ENCODE measurements around the gene IGFL2. TPM values are rescaled to one million over a fixed set of nuclear protein-coding genes. Genes with fewer than 3 reads are reported as not detected.

Gene IGFL2
- total RNA-seq, 2 donors from 2014 or later, result 0.84 TPM; not detected in 1

- Histone ChIP-seq H3K27me3 (ENCODE audit: control insufficient read depth, insufficient read depth, low read length, poor library complexity, severe bottlenecking) (no peaks in the 10 kb centered on the region), H3K4me1 (ENCODE audit: control insufficient read depth, insufficient read depth, low read length) (no peaks in the 10 kb centered on the region), H3K36me3 (ENCODE audit: control insufficient read depth, insufficient read depth, low read length) (no peaks in the 10 kb centered on the region), H3K4me3 (ENCODE audit: low read length) (no peak overlapping the region), H3K9me3 (ENCODE audit: control insufficient read depth, low read length) (peaks cover 28% of the 10 kb centered on the region), H3K9ac (ENCODE audit: extremely low read depth, low read length, poor library complexity, severe bottlenecking) (no peak overlapping the region), H3K27ac (ENCODE audit: low read depth, low read length) (no peak overlapping the region)
- Mint-ChIP-seq H3K4me3 (no peak overlapping the region), H3K4me1 (no peaks in the 10 kb centered on the region), H3K9me3 (peaks cover 53% of the 10 kb centered on the region), H3K36me3 (ENCODE audit: low read depth) (no peaks in the 10 kb centered on the region), H3K27ac (no peak overlapping the region), H3K27me3 (ENCODE audit: insufficient read depth) (peaks cover 16% of the 10 kb centered on the region)
- 93% methylated on average over 15 to 16 of the region's 16 CpGs for WGBS, 2 experiments (ENCODE audit: insufficient coverage in 1 of 2, insufficient read length in 1 of 2)
- no peak for TF ChIP-seq CTCF (conservative IDR thresholded peaks at IDR 0.05)
- no peak for DNase-seq
Observed at GRCh38 chr19:46201454-46202310, 53.6 kb downstream of the IGFL2 start.

GRCh38 chr19:46202426-46202825 is 54.4 kb downstream of the IGFL2 start:
- WGBS, 2 experiments (ENCODE audit: insufficient coverage in 1 of 2, insufficient read length in 1 of 2), result 87 to 97% methylated on average over 3 to 4 of the region's 4 CpGs
- TF ChIP-seq CTCF (conservative IDR thresholded peaks at IDR 0.05), result no peak
- no peaks in the 10 kb centered on the region for H3K36me3 ChIP-seq (ENCODE audit: control insufficient read depth, insufficient read depth, low read length)
- no peak for DNase-seq
- Mint-ChIP-seq H3K27me3 (ENCODE audit: insufficient read depth) (peaks cover 12% of the 10 kb centered on the region), H3K4me3 (no peak overlapping the region), H3K4me1 (no peaks in the 10 kb centered on the region), H3K27ac (no peak overlapping the region), H3K36me3 (ENCODE audit: low read depth) (no peaks in the 10 kb centered on the region), H3K9me3 (peaks cover 57% of the 10 kb centered on the region)
- H3K9me3 ChIP-seq (ENCODE audit: control insufficient read depth, low read length), result peaks cover 32% of the 10 kb centered on the region
- H3K27me3 ChIP-seq (ENCODE audit: control insufficient read depth, insufficient read depth, low read length, poor library complexity, severe bottlenecking), result no peaks in the 10 kb centered on the region
- no peak overlapping the region for H3K27ac ChIP-seq (ENCODE audit: low read depth, low read length)
- no peak overlapping the region for H3K4me3 ChIP-seq (ENCODE audit: low read length)
- no peak overlapping the region for H3K9ac ChIP-seq (ENCODE audit: extremely low read depth, low read length, poor library complexity, severe bottlenecking)
- no peaks in the 10 kb centered on the region for H3K4me1 ChIP-seq (ENCODE audit: control insufficient read depth, insufficient read depth, low read length)

- peaks cover 32% of the 10 kb centered on the region for H3K9me3 ChIP-seq (ENCODE audit: control insufficient read depth, low read length)
- peaks cover 13% of the 10 kb centered on the region for H3K27me3 Mint-ChIP-seq (ENCODE audit: insufficient read depth)
- no peaks in the 10 kb centered on the region for H3K36me3 ChIP-seq (ENCODE audit: control insufficient read depth, insufficient read depth, low read length)
- H3K27ac ChIP-seq (ENCODE audit: low read depth, low read length), result no peak overlapping the region
- H3K9ac ChIP-seq (ENCODE audit: extremely low read depth, low read length, poor library complexity, severe bottlenecking), result no peak overlapping the region
- no peak overlapping the region for H3K4me3 Mint-ChIP-seq
- no peak overlapping the region for H3K27ac Mint-ChIP-seq
- no peaks in the 10 kb centered on the region for H3K4me1 Mint-ChIP-seq
- H3K36me3 Mint-ChIP-seq (ENCODE audit: low read depth), result no peaks in the 10 kb centered on the region
- no peak for TF ChIP-seq CTCF (conservative IDR thresholded peaks at IDR 0.05)
- no peaks in the 10 kb centered on the region for H3K27me3 ChIP-seq (ENCODE audit: control insufficient read depth, insufficient read depth, low read length, poor library complexity, severe bottlenecking)
- no peaks in the 10 kb centered on the region for H3K4me1 ChIP-seq (ENCODE audit: control insufficient read depth, insufficient read depth, low read length)
- H3K9me3 Mint-ChIP-seq, result peaks cover 59% of the 10 kb centered on the region
- DNase-seq, result no peak
- WGBS, 2 experiments (ENCODE audit: insufficient coverage in 1 of 2, insufficient read length in 1 of 2), result 91 to 94% methylated on average over 7 to 8 of the region's 8 CpGs
- no peak overlapping the region for H3K4me3 ChIP-seq (ENCODE audit: low read length)
Observed at GRCh38 chr19:46202872-46203860, 55.1 kb downstream of the IGFL2 start.

Data from endodermal cell (in vitro differentiated cells).